GM19023 (cell line): ENCODE data around the gene LRRC56.

Source experiments
- ATAC-seq: cut with Tn5 transposase; IDR thresholded peaks from one replicate; pipeline ENCODE4 v1.9.1; 2021; ENCODE audit warnings: mild to moderate bottlenecking, moderate library complexity; ENCODE audit not compliant: unreplicated experiment

Gene LRRC56

GRCh38 chr11:520428-521176, 16.7 kb upstream of the LRRC56 start:
- ATAC-seq, result no peak

DNA sequence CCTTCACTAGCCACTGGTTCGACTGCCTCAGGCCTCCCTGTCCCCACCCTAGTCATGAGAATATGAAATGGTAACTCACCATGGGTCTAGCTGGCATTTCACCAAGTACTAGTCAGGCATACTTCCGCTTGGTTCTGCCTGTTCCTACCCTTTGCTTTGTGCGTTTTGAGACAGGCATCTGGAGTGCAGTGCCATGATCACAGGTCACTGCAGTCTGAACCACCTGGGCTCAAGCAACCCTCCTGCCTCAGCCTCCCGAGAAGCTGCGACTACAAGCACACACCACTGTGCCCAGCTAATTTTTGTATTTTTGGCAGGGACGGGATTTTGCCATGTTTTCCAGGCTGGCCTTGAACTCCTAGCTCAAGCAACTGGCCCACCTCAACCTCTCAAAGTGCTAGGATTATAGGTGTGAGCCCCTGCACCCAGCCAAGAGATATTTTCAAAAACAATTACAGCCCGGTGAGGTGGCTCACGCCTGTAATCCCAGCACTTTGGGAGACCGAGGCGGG, 16.1 kb upstream of the LRRC56 start:
- no peak for ATAC-seq

DNA sequence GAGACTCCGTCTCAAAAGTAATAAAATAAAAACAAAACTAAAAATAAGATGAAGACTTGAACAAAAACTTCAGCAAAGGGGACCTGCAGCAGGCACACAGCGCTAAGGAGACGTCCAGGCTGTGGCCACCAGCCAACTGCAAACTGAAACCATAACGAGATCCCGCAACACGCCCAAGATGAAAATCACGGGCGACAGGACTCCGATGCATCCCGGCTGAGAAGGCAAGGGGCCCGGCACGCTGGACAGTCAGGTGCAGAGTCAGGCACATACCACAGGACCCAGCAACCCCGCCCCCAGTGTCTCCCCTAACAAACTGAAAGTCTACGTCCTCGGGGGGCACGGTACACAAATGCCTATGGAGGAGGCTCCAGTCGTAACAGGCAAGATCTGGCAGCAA, 11.1 kb upstream of the LRRC56 start:
- ATAC-seq, result no peak

DNA sequence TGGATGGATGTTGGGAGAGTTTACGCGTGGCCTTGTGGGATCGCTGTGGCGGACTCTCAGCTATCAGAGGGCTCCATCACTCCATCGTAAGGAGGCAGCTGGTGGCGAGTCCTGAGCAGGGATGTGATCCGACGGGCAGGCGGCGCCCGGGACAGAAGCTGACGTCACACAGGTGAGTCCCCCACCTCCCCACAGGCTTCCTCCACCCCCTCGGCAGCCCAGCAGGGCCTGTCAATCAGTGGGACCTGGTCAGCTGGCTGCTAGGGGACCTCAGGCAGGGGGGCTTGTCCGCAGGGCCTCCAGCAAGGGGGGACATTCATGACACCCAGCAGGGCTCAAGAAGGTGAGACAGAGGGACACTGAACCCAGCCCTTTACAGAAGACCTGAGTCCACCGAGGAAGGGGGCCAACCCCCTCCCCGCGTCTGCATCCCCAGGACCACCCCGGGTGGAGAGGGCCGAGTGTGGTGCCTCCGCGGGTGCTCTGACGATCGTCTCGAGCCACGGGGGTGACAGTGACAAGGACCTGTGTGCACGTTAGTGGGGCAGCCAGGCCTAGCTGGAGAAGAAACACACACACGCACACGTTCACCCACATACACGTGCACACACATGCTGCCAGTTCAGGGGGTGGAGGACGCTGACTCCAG, 9.0 kb upstream of the LRRC56 start:
- ATAC-seq, result no peak

DNA sequence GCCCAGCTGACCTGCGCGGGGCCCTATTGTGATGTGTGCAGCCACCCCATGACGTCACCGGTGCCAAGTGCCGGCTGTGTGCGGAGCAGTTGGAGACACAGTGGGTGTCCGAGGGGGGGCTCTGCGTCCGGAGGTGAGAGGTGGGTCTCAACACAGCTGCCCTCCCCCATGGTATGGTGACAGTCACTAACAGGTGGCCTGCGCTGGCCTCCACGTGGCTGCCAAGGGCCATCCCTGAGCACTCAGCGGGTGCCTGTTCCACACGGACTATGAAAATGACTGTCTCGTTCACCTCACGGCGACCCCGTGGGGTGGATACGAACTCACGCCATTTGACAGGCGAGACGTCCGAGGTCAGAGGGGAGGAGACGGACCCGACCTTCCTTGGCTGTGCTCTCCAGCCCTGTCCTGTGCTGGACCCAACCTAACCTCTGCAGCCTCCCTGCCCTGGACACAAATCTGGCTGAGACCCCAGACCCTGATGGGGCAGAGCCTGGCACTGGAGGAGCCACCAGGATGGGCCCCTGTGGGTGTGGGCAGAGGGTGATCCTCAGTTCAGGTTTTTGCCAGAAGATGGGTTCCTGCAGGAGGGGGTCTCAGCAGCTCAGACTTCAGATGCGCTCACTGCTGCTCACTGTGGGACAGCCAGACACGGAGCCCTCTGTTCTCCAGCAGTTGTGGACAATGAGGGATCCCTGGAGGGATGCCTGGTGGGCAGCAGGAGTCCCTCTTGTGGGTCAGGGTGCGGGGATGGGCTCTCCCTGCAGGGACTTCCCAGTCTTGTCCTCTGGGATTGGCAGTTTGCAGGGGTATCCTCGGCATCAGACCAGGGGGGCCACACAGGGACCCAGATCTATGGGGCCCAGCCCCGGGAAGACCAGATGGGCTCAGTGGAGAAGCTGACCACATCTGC, 8.3 kb upstream of the LRRC56 start:
- no peak for ATAC-seq

DNA sequence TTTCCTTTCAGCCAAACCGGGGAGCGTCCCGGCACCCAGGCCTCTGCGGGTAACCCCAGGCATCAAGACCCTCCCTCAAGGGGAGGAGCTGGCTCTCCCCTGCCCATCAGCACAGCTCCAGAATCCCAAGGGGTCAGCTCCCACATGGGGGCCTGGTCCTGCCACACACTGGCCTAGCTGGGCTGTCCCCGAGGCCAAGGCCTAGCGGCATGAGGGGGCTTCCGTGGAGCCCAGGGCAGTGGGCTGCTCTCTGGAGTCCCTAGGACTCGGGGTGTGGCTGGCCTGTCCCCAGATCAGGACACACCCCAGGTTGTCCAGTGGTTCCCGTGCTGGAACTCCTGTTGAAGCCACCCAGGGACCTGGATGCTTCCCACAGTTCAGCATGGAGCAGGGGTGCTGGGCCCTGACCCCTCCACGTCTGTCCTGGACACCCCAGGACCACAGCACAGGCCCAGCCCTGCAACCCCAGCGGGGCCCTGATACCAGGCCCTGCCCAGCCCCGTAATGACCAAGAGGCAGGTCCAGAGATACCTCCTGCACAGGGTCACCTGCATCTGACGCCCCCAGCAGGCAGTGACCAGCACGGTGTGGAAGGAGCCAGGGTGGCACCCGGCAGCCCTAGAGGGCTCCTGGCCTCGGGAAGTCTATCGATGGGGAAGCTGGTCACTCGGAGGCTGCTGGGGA, 7.5 kb upstream of the LRRC56 start:
- no peak for ATAC-seq

GRCh38 chr11:530960-531831, 6.1 kb upstream of the LRRC56 start:
- ATAC-seq, result no peak

GRCh38 chr11:531919-532526, 5.3 kb upstream of the LRRC56 start:
- no peak for ATAC-seq

- ATAC-seq, result no peak
Observed at GRCh38 chr11:532527-532985, 4.8 kb upstream of the LRRC56 start.

GRCh38 chr11:532986-533585, 4.2 kb upstream of the LRRC56 start:
- no peak for ATAC-seq

DNA sequence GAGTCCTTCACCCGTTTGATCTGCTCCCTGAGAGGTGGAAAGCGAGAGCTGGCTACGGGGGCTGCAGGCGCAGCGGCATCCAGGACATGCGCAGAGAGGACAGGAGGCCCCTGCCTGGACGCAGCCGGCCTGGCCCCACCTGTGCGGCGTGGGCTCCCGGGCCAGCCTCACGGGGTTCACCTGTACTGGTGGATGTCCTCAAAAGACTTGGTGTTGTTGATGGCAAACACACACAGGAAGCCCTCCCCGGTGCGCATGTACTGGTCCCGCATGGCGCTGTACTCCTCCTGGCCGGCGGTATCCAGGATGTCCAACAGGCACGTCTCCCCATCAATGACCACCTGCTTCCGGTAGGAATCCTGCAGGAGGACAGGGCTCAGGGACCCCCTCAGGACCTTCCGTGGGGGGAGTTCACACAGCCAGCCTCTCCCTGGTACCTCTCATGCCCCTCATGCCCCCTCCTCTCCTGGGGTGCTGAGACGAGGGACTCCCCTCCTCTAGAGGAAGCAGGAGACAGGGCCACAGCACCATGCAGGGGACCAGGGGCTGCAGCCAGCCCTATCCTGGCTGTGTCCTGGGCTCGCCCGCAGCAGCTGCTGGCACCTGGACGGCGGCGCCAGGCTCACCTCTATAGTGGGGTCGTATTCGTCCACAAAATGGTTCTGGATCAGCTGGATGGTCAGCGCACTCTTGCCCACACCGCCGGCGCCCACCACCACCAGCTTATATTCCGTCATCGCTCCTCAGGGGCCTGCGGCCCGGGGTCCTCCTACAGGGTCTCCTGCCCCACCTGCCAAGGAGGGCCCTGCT, 3.5 kb upstream of the LRRC56 start:
- ATAC-seq, result no peak

GRCh38 chr11:534396-535209, 2.7 kb upstream of the LRRC56 start:
- ATAC-seq, result no peak

- peak; percentile 15 for ATAC-seq
Observed at GRCh38 chr11:535210-535518, 2.2 kb upstream of the LRRC56 start.

DNA sequence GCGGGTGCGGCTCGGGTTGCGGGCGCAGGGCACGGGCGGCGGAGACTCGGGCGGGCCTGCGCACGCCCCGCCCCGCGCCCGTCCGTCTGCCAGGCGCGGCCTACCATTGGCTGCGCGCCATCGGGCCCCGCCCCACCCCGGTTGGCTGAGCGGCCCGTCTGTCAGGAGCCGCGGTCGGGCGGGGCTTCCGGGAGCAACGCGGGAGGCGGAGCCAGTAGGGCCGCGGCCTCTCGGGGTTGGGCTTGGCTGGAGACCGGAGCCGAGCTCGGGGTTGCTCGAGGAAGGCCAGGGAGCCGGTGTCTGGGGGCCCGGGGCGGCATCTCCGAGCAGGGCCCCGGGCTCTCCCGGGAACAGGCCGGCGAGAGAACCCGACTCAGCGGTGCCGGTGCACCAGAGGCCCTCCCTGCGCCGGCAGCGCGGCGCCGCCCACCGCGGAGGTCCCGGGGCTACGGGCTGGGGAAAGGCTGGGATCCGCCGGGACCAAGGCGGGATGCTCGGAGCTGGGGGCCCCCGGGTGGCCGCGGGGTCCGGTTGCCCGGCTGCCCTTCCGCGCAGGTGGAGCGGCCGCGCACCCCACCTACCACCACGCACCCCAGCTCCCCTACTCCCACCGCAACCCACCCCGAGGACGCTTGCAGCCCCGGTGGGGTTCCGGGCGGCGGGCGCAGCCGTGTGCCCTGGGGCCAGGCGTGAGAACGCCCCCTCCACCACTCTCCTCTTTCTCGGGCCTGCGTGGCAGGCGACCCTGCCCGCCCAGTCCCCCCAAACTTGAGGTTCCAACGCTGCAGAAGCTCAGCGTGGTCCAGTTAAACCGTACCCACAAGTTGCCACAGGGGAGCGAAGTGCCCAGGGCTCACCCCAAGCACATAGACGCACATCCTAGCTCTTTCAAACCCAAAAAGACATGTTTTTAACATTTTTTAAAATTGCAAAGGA, 1.5 kb upstream of the LRRC56 start, which contains the start of gene HRAS:
HRAS (minus strand) TSS at position 58 of the 936 bp plus-strand sequence.
- peak; percentile 75 for ATAC-seq

DNA sequence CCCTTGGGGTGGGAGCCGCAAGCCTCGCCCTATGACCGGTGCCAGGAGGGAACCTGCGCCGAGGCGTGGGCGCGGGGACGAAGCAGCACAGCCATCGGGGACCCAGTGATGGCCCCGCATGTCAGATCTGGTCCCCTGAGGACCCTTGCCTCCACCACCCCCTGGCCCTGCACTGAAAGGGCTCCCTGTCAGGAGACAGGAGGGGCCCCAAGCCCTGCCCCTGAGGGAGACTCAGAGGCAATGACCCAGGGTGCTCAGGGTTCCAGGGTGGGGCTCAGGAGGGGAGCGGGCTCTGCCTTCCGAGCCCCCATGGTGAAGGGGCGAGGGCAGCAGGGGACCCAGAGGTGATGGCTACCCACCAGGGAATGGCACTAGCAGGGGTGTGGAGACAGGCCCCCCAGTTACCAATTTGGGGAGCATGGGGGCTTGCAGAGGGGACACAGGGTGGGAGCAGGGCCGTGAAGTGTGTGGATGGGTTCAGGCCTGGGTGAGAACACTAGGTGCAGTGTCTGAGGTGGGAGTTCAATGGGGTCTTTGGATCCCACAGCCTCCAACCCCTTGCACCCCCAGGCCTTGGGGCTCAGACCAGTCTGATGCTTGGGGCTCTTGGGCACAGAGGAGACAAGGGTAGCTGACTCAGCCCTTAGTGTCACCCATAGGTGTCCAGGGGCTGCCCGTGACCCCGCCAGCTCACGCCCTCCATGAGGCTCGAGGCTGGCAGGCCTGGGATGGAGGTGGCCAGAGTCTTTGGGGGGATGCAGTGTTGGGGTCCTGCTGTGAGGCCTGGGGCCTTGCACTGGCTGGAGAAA, 499 bp downstream of the LRRC56 start:
- ATAC-seq, result no peak
